Brain pericyte (primary cell): ENCODE measurements around the gene SPSB4.
A peak's percentile ranks its signal among the peaks of the same experiment; 100 is the strongest.
"Not testable (repeated sequence)": the region's sequence is repeated elsewhere in the genome, so short reads cannot be mapped to it uniquely, and the experiment has no call there.

Experiments used
- DNase-seq: peaks from one replicate; pipeline ENCODE4 v3.0.0-alpha.2; 2012; ENCODE audit warnings: low read depth, low spot score

SPSB4 gene

GRCh38 chr3:141094790-141095545 lies 43.8 kb downstream of the SPSB4 start:
- no peak for DNase-seq

GRCh38 chr3:141095546-141095937 lies 44.4 kb downstream of the SPSB4 start:
- DNase-seq: no peak

DNA sequence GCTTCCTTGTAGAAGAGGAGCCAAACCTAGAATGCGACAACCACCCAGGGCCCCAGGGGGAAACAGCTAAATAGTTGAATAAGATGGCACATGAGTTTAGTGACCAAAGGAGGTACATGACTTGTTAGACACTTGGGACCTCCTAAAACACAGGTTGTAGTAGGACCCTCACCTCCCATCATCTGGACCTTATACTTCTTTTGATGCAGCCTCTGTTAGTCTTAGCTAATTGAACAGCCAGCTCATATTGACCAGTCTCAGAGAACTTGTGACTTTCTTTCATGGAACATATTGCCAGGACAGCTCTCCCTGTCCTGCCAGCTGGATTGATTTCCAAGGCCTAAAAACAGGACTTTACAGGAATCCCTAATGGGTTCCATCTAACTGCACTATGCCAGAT lies 45.0 kb downstream of the SPSB4 start:
- no peak for DNase-seq

DNA sequence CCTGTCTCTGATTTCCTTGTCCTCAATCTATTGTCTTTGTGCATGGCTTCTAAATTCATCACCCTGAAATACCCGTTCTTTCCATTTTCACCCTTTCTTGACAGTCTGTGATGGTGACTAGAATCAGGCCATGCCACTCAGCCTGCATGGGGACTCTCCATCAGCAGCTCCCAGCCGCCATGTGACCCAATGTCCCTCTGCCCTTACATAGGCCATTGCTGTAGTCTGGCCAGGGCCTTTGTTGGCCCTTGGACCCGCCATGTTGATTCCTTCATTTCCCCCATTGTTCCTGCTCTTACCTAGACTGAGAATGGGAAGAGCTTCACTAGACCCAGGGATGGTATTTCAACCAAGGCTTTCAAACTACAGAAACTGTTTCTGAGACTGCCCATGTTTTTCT lies 45.8 kb downstream of the SPSB4 start:
- DNase-seq: no peak

DNA sequence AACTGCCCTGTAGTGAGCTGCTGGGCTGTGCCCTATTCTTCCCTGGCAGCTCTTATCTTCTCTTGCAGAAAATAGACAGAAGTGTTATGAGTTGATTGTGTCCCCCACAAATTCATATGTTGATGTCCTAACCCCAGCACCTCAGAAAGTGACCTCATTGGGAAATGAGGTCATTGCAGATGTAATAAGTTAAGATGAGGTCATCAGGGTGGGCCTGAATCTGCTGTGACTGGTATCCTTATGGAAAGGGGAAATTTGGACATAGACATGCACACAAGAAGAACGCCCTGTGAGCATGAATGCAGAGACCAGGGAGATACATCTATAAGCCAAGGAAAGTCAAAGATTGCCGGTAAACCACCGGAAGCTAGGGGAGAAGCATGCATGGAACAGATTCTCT lies 49.0 kb downstream of the SPSB4 start:
- DNase-seq: no peak

DNA sequence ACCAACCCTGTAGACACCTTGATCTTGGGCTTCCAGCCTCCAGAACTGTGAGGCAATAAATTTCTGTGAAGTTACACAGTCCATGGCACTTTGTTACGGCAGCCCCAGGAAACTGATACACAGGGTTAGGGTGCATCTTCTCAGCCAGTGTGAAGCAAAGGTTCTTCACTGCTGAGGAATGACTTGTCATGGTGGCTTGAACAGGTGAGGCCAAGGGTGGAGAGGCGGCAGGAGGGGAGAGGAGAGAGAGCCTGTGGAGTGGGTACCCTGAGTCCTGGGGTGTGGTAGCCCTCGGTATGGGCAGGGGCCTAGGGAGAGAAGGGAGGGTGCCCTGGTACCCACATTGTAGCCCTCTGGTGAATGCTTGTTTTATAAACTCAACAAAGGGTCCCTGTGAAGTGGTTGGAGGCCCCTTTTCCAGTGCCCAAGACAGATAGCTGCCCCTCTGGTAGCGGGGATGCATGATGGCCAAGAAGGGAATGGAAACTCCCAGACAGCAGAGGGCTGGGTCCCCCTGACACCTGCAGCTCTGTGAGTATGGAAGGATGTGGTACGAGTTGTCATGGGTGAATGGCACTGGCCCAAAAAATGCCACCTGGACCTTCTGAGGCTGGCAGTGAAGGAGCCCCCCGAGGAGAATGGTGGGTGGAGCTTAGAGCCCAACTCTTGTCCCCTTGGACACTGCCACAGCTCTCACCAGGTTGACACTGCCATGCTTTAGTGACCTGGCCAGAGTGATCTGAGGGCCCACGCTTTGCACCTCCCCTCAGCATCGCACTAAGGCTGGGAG lies 49.6 kb downstream of the SPSB4 start:
- no peak for DNase-seq

- no peak for DNase-seq
Observed at GRCh38 chr3:141102372-141102771, 51.2 kb downstream of the SPSB4 start.

- DNase-seq: no peak
Observed at GRCh38 chr3:141103067-141103466, 51.9 kb downstream of the SPSB4 start.

DNA sequence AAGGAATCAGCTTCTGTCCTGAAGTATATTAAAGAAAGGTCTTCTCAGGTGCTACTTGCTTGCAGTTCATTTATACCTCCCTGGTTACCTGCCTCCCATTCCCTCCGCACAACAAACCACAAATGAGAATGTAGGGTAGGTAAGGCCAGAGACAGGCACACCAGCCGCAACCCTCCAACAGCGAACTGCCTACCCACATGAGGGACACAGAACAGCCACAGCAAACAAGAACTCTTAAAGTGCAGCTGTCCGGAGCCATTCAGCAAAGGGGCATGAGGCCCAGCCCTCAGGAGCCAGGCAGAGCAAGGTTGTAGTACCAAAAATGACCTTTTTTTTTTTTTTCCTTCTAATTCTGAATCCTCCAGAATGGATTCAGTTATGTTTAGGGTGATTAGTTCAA lies 52.4 kb downstream of the SPSB4 start:
- DNase-seq: no peak

- no peak for DNase-seq
Observed at GRCh38 chr3:141104151-141104821, 53.1 kb downstream of the SPSB4 start.

DNA sequence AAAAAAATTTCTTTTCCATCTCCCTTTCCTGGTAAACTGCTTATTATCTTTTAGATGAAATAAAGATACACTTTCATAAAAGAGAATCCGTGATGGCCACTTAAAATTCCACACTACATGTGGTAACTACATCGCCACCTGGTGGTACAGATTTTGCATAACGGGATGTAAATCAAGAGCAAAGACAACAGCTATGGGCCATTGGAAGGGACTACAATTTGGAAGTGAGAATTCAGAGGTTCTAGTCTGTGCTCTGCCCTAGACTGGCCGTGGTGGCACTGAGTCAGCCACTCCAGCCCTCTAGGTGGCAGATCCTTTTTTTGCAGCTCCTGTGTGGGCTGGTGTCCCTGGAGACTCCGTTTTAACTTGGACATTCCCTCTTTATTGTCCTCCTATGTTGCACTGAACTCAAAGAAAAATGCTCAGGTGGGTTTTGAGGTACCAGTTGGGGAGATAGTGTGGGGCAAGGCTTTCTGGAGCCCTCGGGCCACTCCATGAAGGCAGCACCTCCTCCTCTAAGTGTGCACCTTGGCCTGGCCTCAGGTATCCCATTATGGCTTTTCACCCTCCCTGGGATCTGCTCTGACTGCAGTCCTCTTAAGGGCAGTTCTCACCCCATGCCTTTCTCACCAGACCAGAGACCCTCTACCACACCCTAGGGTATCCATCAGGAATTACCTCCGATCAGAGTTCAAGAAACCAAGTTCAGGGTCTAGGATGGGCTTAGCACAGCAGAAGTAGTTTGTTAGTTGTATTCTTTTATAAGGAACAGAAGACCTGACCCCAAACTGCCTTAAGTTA lies 54.9 kb downstream of the SPSB4 start:
- peak; percentile 40 for DNase-seq

DNA sequence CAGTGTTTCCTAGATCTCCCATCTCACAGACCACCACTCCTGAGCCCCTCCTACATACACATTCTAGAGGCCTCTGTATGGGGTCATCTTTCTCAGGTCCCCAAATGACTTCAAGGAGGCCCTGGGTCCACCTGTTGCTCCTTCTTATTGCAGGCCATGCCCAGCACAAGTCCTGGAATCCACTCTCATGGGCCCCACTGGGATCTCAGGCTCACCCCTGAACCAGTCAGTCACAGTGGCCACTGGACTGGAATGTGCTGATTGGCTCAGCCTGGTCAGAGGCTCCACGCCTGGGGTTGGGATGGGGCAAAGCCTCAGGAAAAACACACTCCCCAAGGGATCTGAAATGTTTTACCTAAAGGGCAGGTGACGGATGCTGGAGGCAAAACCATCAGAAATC lies 55.7 kb downstream of the SPSB4 start:
- DNase-seq: no peak

DNA sequence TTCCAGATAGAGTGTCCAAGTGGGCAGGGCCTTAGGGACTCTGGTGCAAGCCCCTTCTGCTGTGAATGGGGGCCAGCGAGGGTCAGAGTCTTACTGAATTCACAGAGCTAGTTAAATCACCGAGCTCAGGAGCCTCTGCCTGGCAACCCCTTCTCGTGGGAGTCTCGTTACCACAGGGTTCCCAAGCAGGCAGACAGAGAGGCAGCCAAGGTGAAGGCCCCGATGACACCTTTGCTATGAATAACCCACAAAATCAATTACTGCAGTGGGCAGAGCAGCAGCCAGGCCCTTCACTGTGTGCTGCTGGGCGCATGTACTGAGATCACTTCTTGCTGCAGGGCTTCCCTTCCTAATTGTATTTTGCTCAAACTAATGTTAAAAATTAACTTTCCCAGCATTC lies 56.9 kb downstream of the SPSB4 start:
- no peak for DNase-seq

- no peak for DNase-seq
Observed at GRCh38 chr3:141109751-141110150, 58.6 kb downstream of the SPSB4 start.

GRCh38 chr3:141110322-141110721 lies 59.2 kb downstream of the SPSB4 start:
- no peak for DNase-seq

DNA sequence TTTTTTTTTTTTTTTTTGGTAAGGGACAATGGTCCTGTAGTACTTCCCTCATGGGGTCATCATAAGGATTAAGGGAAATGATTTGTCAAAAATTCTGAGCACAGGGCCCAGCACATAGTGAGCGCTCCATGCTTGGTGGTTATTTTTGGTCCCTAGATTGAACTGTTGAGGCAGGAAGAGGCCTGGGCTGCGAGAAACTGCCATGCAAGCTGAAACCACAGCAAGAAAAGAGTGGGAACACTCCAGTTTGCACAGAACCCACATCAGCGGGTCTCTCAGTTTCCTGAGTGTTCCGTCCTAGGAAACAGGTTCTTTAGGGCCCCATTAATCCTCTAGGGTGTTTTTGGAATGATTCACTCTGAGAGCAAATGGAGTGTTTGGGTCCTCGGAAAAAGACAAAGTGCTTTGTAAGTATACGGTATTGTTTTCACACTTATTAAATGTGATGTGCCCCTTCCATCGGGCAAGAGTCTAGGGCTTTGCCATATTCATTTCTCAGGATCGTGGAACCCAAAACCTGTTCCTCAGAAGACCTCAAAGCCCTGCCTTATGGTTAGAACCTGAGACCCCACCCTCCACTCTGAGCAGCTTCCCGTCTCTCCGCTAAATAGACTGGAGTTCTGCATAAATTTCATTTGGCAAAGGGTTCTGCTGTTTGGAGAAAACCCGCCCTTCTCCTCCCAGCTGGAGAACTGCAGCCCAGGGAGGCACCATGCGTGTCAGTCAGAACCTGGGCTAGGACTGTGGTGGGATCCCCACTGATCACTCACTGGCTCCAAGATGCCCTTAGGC lies 60.4 kb downstream of the SPSB4 start:
- no peak for DNase-seq

GRCh38 chr3:141112686-141113297 lies 61.6 kb downstream of the SPSB4 start:
- no peak for DNase-seq

- not testable (repeated sequence) for DNase-seq
Observed at GRCh38 chr3:141113680-141114079, 62.5 kb downstream of the SPSB4 start.

- DNase-seq: no peak
Observed at GRCh38 chr3:141114179-141114745, 63.1 kb downstream of the SPSB4 start.

- DNase-seq: no peak
Observed at GRCh38 chr3:141114816-141115460, 63.8 kb downstream of the SPSB4 start.
